ENCODE data around the gene VIPR2.
"Not testable (repeated sequence)": the region's sequence is repeated elsewhere in the genome, so short reads cannot be mapped to it uniquely, and the experiment has no call there.

VIPR2 gene

GRCh38 chr7:159144758-159145489, at the start of gene VIPR2:
TSS of gene VIPR2 (minus strand) at chr7:159144867. CDS start at chr7:159144771, 96 bp downstream.
- peak in 1 of 2 donors; percentile 11 for DNase-seq (ENCODE audit: low read depth in 2 of 2)

- DNase-seq (ENCODE audit: low read depth in 2 of 2) = no peak
These were observed 49.0 kb upstream of the VIPR2 start for GRCh38 chr7:159193543-159194090.

GRCh38 chr7:159192725-159193453, 48.2 kb upstream of the VIPR2 start:
- DNase-seq (ENCODE audit: low read depth in 2 of 2) = no peak

GRCh38 chr7:159192013-159192412, 47.3 kb upstream of the VIPR2 start:
- no peak for DNase-seq (ENCODE audit: low read depth in 2 of 2)

- no peak for DNase-seq (ENCODE audit: low read depth in 2 of 2)
These were observed 46.6 kb upstream of the VIPR2 start for GRCh38 chr7:159191236-159191635.

- DNase-seq (ENCODE audit: low read depth in 2 of 2) = no peak
These were observed 43.3 kb upstream of the VIPR2 start for GRCh38 chr7:159188011-159188410.

GRCh38 chr7:159179241-159179640, 34.6 kb upstream of the VIPR2 start:
- DNase-seq (ENCODE audit: low read depth in 2 of 2) = no peak

- DNase-seq (ENCODE audit: low read depth in 2 of 2) = no peak
These were observed 32.8 kb upstream of the VIPR2 start for GRCh38 chr7:159177284-159177953.

GRCh38 chr7:159175792-159176191, 31.1 kb upstream of the VIPR2 start:
- DNase-seq (ENCODE audit: low read depth in 2 of 2) = no peak

GRCh38 chr7:159175100-159175499, 30.4 kb upstream of the VIPR2 start:
- DNase-seq (ENCODE audit: low read depth in 2 of 2) = not testable (repeated sequence)

GRCh38 chr7:159172400-159172799, 27.7 kb upstream of the VIPR2 start:
- DNase-seq (ENCODE audit: low read depth in 2 of 2) = no peak

- no peak for DNase-seq (ENCODE audit: low read depth in 2 of 2)
These were observed 24.7 kb upstream of the VIPR2 start for GRCh38 chr7:159169391-159169790.

- no peak for DNase-seq (ENCODE audit: low read depth in 2 of 2)
These were observed 22.5 kb upstream of the VIPR2 start for GRCh38 chr7:159167139-159167538.

- no peak for DNase-seq (ENCODE audit: low read depth in 2 of 2)
These were observed 21.9 kb upstream of the VIPR2 start for GRCh38 chr7:159166530-159166929.

- no peak for DNase-seq (ENCODE audit: low read depth in 2 of 2)
These were observed 20.7 kb upstream of the VIPR2 start for GRCh38 chr7:159165352-159165751.

- DNase-seq (ENCODE audit: low read depth in 2 of 2) = not testable (repeated sequence)
These were observed 19.1 kb upstream of the VIPR2 start for GRCh38 chr7:159163703-159164301.

- not testable (repeated sequence) for DNase-seq (ENCODE audit: low read depth in 2 of 2)
These were observed 17.5 kb upstream of the VIPR2 start for GRCh38 chr7:159162050-159162626.

- no peak for DNase-seq (ENCODE audit: low read depth in 2 of 2)
These were observed 15.8 kb upstream of the VIPR2 start for GRCh38 chr7:159160450-159160849.

- DNase-seq (ENCODE audit: low read depth in 2 of 2) = no peak
These were observed 15.1 kb upstream of the VIPR2 start for GRCh38 chr7:159159731-159160130.

GRCh38 chr7:159158888-159159405, 14.3 kb upstream of the VIPR2 start:
- DNase-seq (ENCODE audit: low read depth in 2 of 2) = no peak
